Measurements from ENCODE around the gene SPRED2. TPM values are rescaled to one million over a fixed set of nuclear protein-coding genes. Genes with fewer than 3 reads are reported as not detected.

The SPRED2 gene, protein sequence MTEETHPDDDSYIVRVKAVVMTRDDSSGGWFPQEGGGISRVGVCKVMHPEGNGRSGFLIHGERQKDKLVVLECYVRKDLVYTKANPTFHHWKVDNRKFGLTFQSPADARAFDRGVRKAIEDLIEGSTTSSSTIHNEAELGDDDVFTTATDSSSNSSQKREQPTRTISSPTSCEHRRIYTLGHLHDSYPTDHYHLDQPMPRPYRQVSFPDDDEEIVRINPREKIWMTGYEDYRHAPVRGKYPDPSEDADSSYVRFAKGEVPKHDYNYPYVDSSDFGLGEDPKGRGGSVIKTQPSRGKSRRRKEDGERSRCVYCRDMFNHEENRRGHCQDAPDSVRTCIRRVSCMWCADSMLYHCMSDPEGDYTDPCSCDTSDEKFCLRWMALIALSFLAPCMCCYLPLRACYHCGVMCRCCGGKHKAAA
- polyA plus RNA-seq (2013, experiment 1 of 4): 19.9 TPM
- polyA plus RNA-seq (2013, experiment 2 of 4): 18.4 TPM
- polyA plus RNA-seq (2013, experiment 3 of 4): 13.8 TPM
- 15.9 TPM for polyA plus RNA-seq (2013, experiment 4 of 4)

DNA sequence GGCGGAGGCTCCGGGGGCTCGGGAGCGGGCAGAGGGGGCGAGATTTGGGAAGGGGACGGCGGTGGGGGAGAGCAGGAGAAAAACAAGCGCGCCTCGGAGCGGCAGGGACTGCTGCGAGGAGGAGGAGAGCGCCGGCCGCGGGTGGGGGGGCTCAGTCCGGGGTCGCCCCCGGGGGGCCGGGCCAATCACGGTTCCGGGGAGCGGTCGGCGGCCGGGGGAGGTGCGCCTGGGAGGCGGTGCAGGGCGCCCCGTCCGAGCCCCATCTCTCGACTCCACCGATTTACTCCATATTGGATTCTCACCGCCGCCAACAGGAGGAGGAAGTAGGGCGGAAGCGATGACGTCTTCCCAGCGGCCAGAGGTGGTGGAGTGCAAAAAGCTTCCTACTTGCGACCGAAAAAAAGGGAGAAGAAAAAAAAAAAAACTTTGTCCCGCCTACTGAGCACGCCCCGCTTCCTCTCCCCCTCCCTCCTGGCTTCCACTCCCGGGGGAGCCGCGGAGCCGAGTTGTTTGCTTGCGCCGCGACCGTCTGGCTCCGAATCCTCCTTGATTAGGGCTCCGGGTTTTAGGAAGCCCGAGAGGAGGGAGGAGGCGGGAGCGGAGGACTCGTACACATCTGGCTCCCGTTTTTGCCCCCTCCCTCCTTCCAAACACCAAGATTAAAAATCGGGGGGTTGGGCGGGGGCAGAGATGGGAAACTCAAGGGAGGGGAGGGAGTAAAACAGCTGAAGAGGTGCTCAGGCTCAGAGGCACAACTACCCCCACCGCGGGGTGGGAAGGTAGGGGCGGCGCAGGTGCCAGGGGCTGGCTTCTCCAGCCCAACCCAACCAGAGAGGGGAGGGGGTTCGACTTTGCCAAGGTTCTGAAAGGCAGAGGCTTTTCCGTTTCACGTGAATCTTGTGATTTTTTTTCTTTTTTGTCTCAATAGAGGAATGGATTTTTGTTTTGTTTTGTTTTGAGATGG is at the start of gene SPRED2:
Gene SPRED2 (minus strand): TSS at position 373 of the 964 bp plus-strand sequence. CDS start 612 bp downstream, outside the sequence.
- H3K36me3 ChIP-seq (ENCODE audit: control insufficient read depth, insufficient read depth, low read length): no peaks in the 10 kb centered on the region
- H3K9me3 ChIP-seq (ENCODE audit: control insufficient read depth, low read length): no peaks in the 10 kb centered on the region
- H3K4me1 ChIP-seq (ENCODE audit: control insufficient read depth, insufficient read depth, low read length): peaks cover 14% of the 10 kb centered on the region
- H3K4me3 ChIP-seq (ENCODE audit: insufficient read depth, low read depth, low read length): peak within 1 kb of the TSS; percentile 76
- H3K27ac ChIP-seq (ENCODE audit: insufficient read depth, low read depth, low read length, poor library complexity, severe bottlenecking): peak within 1 kb of the TSS; percentile 47
- peaks cover 66% of the 10 kb centered on the region for H3K27me3 ChIP-seq (ENCODE audit: control insufficient read depth, insufficient read depth, low read length, poor library complexity, severe bottlenecking)
- 0 to 1% methylated on average over 64 to 67 of the region's 68 CpGs for WGBS, 2 experiments

DNA sequence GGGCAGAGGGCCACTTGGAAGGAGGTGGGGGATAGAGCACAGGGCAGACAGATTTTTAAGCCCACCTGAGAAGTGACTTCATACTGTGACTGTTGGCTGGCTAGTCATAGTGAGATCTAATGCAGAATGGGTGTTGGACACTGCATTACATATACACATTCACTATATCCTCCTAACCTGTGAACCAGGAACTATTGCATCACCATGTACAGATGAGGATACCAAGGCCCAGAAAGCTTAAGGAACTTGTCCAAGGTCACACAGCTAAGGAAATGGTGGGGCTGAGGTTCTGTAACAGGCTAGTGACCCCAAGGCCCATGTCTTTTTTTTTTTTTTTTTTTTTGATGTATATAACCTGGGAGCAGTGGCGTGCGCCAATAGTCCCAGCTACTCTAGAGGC is 49.6 kb upstream of the SPRED2 start:
- Histone ChIP-seq H3K36me3 (ENCODE audit: control insufficient read depth, insufficient read depth, low read length) (no peaks in the 10 kb centered on the region), H3K9me3 (ENCODE audit: control insufficient read depth, low read length) (no peaks in the 10 kb centered on the region), H3K4me3 (ENCODE audit: insufficient read depth, low read depth, low read length) (no peak overlapping the region), H3K27ac (ENCODE audit: insufficient read depth, low read depth, low read length, poor library complexity, severe bottlenecking) (no peak overlapping the region), H3K27me3 (ENCODE audit: control insufficient read depth, insufficient read depth, low read length, poor library complexity, severe bottlenecking) (no peaks in the 10 kb centered on the region), H3K4me1 (ENCODE audit: control insufficient read depth, insufficient read depth, low read length) (no peaks in the 10 kb centered on the region)
- no CpG with 5 or more reads among the region's 2 CpGs for WGBS, 2 experiments

DNA sequence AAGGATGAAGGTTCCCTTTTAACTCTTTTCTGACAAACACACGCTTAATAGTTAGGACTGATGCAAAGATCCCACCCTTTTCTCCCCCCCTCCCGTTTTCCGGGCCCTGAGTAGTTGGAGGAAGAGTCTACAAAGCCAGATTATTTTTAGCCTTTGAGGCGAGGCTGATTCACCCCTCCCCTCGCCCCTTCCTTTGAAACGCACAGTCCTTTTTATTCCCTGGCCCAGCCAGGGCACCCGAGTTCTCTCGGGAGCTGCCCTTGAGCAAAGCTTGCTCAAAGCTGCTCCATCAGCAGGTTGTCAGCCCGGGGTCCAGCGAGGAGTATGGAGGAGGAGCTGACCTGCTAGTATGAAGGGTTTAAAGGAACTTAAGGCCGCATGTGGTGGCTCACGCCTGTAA is 47.1 kb upstream of the SPRED2 start:
- no peaks in the 10 kb centered on the region for H3K4me1 ChIP-seq (ENCODE audit: control insufficient read depth, insufficient read depth, low read length)
- H3K9me3 ChIP-seq (ENCODE audit: control insufficient read depth, low read length): no peaks in the 10 kb centered on the region
- no peak overlapping the region for H3K27ac ChIP-seq (ENCODE audit: insufficient read depth, low read depth, low read length, poor library complexity, severe bottlenecking)
- no peaks in the 10 kb centered on the region for H3K36me3 ChIP-seq (ENCODE audit: control insufficient read depth, insufficient read depth, low read length)
- no peak overlapping the region for H3K4me3 ChIP-seq (ENCODE audit: insufficient read depth, low read depth, low read length)
- 67 to 73% methylated on average over 12 of the region's 12 CpGs for WGBS, 2 experiments
- H3K27me3 ChIP-seq (ENCODE audit: control insufficient read depth, insufficient read depth, low read length, poor library complexity, severe bottlenecking): no peaks in the 10 kb centered on the region

DNA sequence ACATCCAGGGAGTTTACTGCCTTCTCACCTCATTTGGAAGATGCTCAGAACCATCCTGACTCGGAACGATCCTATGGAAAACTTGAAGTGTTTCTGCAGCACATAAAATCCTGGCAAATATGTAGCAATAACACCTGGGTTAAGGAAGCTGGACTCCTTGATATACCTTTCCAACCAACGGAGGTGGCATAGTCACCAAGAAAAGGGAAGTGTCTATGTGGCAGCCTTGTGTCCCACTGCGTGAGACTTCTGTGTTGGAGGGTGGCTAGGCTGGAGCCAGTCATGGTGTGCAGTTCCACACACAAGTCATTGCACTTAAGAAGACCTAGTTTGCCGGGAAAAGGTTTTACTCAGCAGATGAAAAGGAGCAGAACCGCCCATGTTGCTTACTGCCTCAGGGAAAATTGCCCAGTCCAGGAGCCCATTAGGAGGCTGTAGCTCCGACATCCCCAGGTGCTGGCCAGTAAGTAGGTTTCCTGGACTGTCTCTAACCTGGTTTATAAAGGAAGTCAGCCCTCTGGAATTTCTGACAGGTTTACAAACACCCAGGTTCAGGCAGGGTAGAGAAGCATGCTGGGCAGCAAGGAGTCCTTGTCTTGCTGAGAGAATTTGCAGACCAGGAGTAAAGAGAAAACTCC is 46.2 kb upstream of the SPRED2 start:
- no peak overlapping the region for H3K27ac ChIP-seq (ENCODE audit: insufficient read depth, low read depth, low read length, poor library complexity, severe bottlenecking)
- H3K9me3 ChIP-seq (ENCODE audit: control insufficient read depth, low read length): no peaks in the 10 kb centered on the region
- H3K27me3 ChIP-seq (ENCODE audit: control insufficient read depth, insufficient read depth, low read length, poor library complexity, severe bottlenecking): no peaks in the 10 kb centered on the region
- no peak overlapping the region for H3K4me3 ChIP-seq (ENCODE audit: insufficient read depth, low read depth, low read length)
- no peaks in the 10 kb centered on the region for H3K4me1 ChIP-seq (ENCODE audit: control insufficient read depth, insufficient read depth, low read length)
- 90 to 95% methylated on average over 7 of the region's 7 CpGs for WGBS, 2 experiments
- H3K36me3 ChIP-seq (ENCODE audit: control insufficient read depth, insufficient read depth, low read length): no peaks in the 10 kb centered on the region

DNA sequence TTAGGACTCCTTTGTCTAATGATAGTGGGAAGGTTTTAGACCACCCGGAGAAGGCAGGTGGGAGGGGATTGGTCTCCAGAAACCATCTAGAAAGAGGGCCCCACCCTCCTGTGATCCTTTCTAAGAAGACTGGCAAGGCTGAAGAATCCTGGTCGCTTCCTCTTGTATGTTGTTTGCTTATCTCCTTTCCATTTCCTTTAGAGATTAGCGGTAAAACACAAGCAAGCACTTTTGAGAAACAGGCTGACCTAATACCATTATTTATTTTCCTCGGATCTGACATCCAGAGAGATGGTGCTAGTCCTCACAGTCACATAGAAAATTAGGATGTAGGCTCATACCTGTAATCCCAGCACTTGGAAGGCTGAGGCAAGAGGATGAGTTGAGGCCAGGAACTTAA is 45.2 kb upstream of the SPRED2 start:
- Histone ChIP-seq H3K9me3 (ENCODE audit: control insufficient read depth, low read length) (no peaks in the 10 kb centered on the region), H3K27ac (ENCODE audit: insufficient read depth, low read depth, low read length, poor library complexity, severe bottlenecking) (no peak overlapping the region), H3K36me3 (ENCODE audit: control insufficient read depth, insufficient read depth, low read length) (no peaks in the 10 kb centered on the region), H3K4me1 (ENCODE audit: control insufficient read depth, insufficient read depth, low read length) (no peaks in the 10 kb centered on the region), H3K27me3 (ENCODE audit: control insufficient read depth, insufficient read depth, low read length, poor library complexity, severe bottlenecking) (no peaks in the 10 kb centered on the region), H3K4me3 (ENCODE audit: insufficient read depth, low read depth, low read length) (no peak overlapping the region)
- WGBS, 2 experiments: 87 to 93% methylated on average over 4 of the region's 4 CpGs

DNA sequence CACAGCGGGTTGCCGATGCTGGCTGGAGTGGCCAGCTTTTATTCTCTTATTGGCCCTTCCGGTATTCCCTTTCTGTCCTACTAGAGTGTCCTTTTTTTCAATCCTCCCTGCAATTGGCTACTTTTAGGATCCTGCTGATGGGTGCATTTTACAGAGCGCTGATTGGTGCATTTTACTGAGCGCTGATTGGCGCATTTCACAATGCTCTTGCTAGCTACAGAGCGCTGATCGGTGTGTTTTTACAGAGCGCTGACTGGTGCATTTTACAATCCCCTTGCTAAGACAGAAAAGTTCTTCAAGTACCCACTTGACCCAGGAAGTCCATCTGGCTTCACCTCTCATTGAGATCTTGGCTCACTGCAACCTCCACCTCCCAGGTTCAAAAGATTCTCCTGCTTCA is 44.4 kb upstream of the SPRED2 start:
- Histone ChIP-seq H3K36me3 (ENCODE audit: control insufficient read depth, insufficient read depth, low read length) (no peaks in the 10 kb centered on the region), H3K27me3 (ENCODE audit: control insufficient read depth, insufficient read depth, low read length, poor library complexity, severe bottlenecking) (no peaks in the 10 kb centered on the region), H3K27ac (ENCODE audit: insufficient read depth, low read depth, low read length, poor library complexity, severe bottlenecking) (no peak overlapping the region), H3K4me1 (ENCODE audit: control insufficient read depth, insufficient read depth, low read length) (no peaks in the 10 kb centered on the region), H3K9me3 (ENCODE audit: control insufficient read depth, low read length) (no peaks in the 10 kb centered on the region), H3K4me3 (ENCODE audit: insufficient read depth, low read depth, low read length) (no peak overlapping the region)
- WGBS, 2 experiments: 93 to 97% methylated on average over 9 of the region's 9 CpGs

DNA sequence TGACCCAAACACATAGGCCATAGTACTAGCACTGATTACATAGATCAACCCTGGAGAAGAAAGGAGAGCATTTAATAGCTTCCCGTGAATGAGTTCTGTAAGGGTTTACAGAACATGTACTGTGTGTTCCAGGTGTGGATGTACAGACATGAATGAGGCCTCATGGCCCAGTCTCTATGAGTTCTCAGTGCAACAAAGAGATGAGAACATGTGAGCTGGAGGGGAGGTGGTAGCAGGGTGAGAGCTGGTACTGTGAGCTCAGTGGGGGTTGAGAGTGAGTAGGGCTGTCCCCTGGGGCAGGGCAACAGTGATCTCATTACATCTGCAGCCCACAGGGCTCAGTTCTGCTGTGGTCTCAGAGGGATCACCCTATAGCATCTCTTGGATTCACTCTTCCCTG is 42.6 kb upstream of the SPRED2 start:
- Histone ChIP-seq H3K4me3 (ENCODE audit: insufficient read depth, low read depth, low read length) (no peak overlapping the region), H3K27ac (ENCODE audit: insufficient read depth, low read depth, low read length, poor library complexity, severe bottlenecking) (no peak overlapping the region)

DNA sequence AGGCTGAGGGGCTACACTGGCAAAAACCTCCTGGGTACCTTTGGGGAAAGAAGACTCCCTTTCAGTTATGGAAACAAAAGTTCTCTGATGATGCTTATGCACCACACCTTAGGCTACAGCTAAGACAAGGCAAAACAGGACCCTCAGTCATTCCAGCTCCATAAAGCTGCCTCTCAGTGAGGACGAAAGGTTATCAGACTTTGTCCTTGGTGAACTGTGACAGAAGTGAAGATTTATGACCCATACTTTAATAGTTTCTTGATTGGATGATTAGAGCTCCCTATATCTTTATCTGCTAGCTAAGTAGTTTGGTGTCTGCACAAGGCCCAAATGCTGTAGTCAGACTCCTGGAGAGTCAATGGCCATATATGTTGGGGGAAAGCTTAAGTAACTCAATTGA is 40.6 kb upstream of the SPRED2 start:
- no peaks in the 10 kb centered on the region for H3K4me1 ChIP-seq (ENCODE audit: control insufficient read depth, insufficient read depth, low read length)
- 88 to 100% methylated on average over 1 of the region's 1 CpG for WGBS, 2 experiments
- no peak overlapping the region for H3K4me3 ChIP-seq (ENCODE audit: insufficient read depth, low read depth, low read length)
- H3K36me3 ChIP-seq (ENCODE audit: control insufficient read depth, insufficient read depth, low read length): no peaks in the 10 kb centered on the region
- H3K27ac ChIP-seq (ENCODE audit: insufficient read depth, low read depth, low read length, poor library complexity, severe bottlenecking): no peak overlapping the region
- H3K27me3 ChIP-seq (ENCODE audit: control insufficient read depth, insufficient read depth, low read length, poor library complexity, severe bottlenecking): no peaks in the 10 kb centered on the region
- H3K9me3 ChIP-seq (ENCODE audit: control insufficient read depth, low read length): no peaks in the 10 kb centered on the region

More for the DNA sequence above, 42.6 kb upstream of the SPRED2 start:
- WGBS, 2 experiments: 93 to 95% methylated on average over 1 of the region's 1 CpG
- H3K4me1 ChIP-seq (ENCODE audit: control insufficient read depth, insufficient read depth, low read length): no peaks in the 10 kb centered on the region
- no peaks in the 10 kb centered on the region for H3K9me3 ChIP-seq (ENCODE audit: control insufficient read depth, low read length)
- H3K36me3 ChIP-seq (ENCODE audit: control insufficient read depth, insufficient read depth, low read length): no peaks in the 10 kb centered on the region
- no peaks in the 10 kb centered on the region for H3K27me3 ChIP-seq (ENCODE audit: control insufficient read depth, insufficient read depth, low read length, poor library complexity, severe bottlenecking)

DNA sequence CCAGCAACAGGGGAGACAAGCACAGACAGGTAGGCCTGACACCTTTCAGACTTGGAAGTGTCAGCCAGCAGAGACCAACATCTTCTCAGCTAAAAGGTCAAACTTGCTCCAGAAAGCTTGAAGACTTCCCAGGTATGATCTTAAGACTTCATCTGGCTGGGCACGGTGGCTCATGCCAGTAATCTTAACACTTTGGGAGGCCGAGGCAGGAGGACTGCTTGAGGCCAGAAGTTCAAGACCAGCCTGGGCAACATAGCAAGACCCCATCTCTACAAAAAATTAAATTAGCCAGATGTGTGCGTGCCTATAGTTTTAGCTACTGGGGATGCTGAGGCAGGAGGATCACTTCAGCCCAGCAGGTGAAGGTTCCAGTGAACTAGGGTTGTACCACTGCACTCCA is 39.0 kb upstream of the SPRED2 start:
- Histone ChIP-seq H3K36me3 (ENCODE audit: control insufficient read depth, insufficient read depth, low read length) (no peaks in the 10 kb centered on the region), H3K4me1 (ENCODE audit: control insufficient read depth, insufficient read depth, low read length) (no peaks in the 10 kb centered on the region), H3K9me3 (ENCODE audit: control insufficient read depth, low read length) (no peaks in the 10 kb centered on the region), H3K27me3 (ENCODE audit: control insufficient read depth, insufficient read depth, low read length, poor library complexity, severe bottlenecking) (no peaks in the 10 kb centered on the region), H3K27ac (ENCODE audit: insufficient read depth, low read depth, low read length, poor library complexity, severe bottlenecking) (no peak overlapping the region), H3K4me3 (ENCODE audit: insufficient read depth, low read depth, low read length) (no peak overlapping the region)
- 91 to 92% methylated on average over 3 of the region's 3 CpGs for WGBS, 2 experiments

All from ectodermal cell (in vitro differentiated cells).